MM.1S (cell line): Measurements from ENCODE around the gene CR1L.

ENCODE experiments used
- EZH2 ChIP-seq: fragments of 300-600 bp; sonication (generic); optimal IDR thresholded peaks from 2 replicates; pipeline ENCODE3; 2017; ENCODE audit warnings: low read depth, mild to moderate bottlenecking, antibody characterized with exemption, low read length, mixed read lengths
- TF ChIP-seq, protein P1 (sequence below): fragments of 300-600 bp; sonication (generic); IDR thresholded peaks from 2 replicates; pipeline ENCODE4 v1.5.1; 2016; ENCODE audit warnings: antibody characterized with exemption, low read length, mixed read lengths

DNA sequence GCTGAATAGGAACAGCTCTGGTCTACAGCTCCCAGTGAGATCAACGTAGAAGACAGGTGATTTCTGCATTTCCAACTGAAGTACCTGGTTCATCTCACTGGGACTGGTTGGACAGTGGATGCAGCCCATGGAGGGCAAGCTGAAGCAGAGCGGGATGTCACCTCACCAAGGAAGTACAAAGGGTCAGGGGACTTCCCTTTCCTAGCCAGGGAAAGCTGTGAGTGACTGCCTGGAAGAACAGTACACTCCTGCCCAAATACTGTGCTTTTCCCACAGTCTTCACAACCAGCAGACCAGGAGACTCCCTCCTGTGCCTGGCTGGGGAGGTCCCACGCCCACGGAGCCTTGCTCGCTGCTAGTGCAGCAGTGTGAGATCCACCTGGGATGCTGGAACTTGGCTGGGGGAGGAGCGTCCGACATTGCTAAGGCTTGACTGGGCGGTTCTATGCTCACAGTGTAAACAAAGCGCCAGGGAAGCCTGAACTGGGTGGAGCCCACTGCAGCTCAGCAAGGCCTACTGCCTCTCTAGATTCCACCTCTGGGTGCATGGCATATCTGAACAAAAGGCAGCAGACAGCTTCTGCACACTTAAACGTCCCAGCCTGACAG, 14.7 kb downstream of the CR1L start:
- TF ChIP-seq, protein P1, sequence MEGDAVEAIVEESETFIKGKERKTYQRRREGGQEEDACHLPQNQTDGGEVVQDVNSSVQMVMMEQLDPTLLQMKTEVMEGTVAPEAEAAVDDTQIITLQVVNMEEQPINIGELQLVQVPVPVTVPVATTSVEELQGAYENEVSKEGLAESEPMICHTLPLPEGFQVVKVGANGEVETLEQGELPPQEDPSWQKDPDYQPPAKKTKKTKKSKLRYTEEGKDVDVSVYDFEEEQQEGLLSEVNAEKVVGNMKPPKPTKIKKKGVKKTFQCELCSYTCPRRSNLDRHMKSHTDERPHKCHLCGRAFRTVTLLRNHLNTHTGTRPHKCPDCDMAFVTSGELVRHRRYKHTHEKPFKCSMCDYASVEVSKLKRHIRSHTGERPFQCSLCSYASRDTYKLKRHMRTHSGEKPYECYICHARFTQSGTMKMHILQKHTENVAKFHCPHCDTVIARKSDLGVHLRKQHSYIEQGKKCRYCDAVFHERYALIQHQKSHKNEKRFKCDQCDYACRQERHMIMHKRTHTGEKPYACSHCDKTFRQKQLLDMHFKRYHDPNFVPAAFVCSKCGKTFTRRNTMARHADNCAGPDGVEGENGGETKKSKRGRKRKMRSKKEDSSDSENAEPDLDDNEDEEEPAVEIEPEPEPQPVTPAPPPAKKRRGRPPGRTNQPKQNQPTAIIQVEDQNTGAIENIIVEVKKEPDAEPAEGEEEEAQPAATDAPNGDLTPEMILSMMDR, result no peak
- TF ChIP-seq EZH2, result no peak
